ENCODE measurements around the gene DDN. TPM values are rescaled to one million over a fixed set of nuclear protein-coding genes. Genes with fewer than 3 reads are reported as not detected.

DDN gene
- total and polyA plus RNA-seq, 10 of the 15 experiments (the other 5 are each of a cell fraction or from before 2014, with no cell fraction given): 0.10 to 13.4 (median 3.7) TPM

GRCh38 chr12:48968467-48968866 lies 30.7 kb downstream of the DDN start:
- Histone ChIP-seq H3K36me3 (ENCODE audit: control insufficient read depth in 2 of 2, insufficient read depth in 2 of 2, low read length in 1 of 2) (no peaks in the 10 kb centered on the region), H3K9ac (ENCODE audit: control insufficient read depth, insufficient read depth, low read length) (no peak overlapping the region), H3K79me2 (ENCODE audit: control insufficient read depth, insufficient read depth, low read length) (no peaks in the 10 kb centered on the region), H3K27me3 (replicated peaks in 1 of 2; ENCODE audit: control insufficient read depth in 2 of 2, insufficient read depth in 2 of 2, low read length in 1 of 2) (peaks cover 15 to 24% of the 10 kb centered on the region in 2 experiments), H2AFZ (ENCODE audit: control insufficient read depth, low read depth, low read length) (no peak overlapping the region), H4K20me1 (ENCODE audit: control insufficient read depth, insufficient read depth) (no peaks in the 10 kb centered on the region), H3K4me2 (ENCODE audit: control insufficient read depth, insufficient read depth) (no peak overlapping the region; the same call in 1 of the 2 replicates), H3K9me3 (replicated peaks; ENCODE audit: control insufficient read depth, insufficient read depth, low read length) (no peaks in the 10 kb centered on the region), H3K4me3 (no peak overlapping the region), H3K27ac (ENCODE audit: control insufficient read depth, insufficient read depth) (no peak overlapping the region), H3K4me1 (ENCODE audit: control insufficient read depth, insufficient read depth, low read length) (peaks cover 47% of the 10 kb centered on the region)
- ChIA-PET SMC1A (ENCODE audit: uncharacterized antibody, unreplicated experiment) (interaction anchor here (0.6 to 3.8 kb wide), 13 partner anchors 8 to 190 kb away, joined by 3 to 18 read pairs (median 5); partner anchors contain the start of genes ARF3, FKBP11, RND1 and WNT1), POLR2A (interaction anchor here (0.9 to 7.4 kb wide), 6 partner anchors 9 to 43 kb away, joined by 3 to 86 read pairs (median 4); partner anchors contain the start of genes ARF3, FKBP11 and WNT1), RAD21 (ENCODE audit: unreplicated experiment) (interaction anchor here (0.7 to 4.3 kb wide), 10 partner anchors 9 to 116 kb away, joined by 3 to 35 read pairs (median 6); partner anchors contain the start of genes ARF3, DDX23, FKBP11 and WNT1), CTCF (interaction anchor here (0.5 to 7.1 kb wide), 21 partner anchors 8 to 247 kb away, joined by 3 to 65 read pairs (median 4); partner anchors contain the start of genes ARF3, FKBP11 and WNT1)
- DNase-seq (ENCODE audit: low read depth, low spot score) (no peak), FAIRE-seq (no peak), ATAC-seq (peak; percentile 35)
- no TSS peak for BruUV-seq (replicated peaks)
- in situ Hi-C loops (cut with MboI) (no loop called here), intact Hi-C loops (cut with micrococcal nuclease; ENCODE audit: unreplicated experiment) (no loop called here)
- WGBS (ENCODE audit: insufficient coverage, insufficient replicate concordance, low lambda C conversion rate, missing lambda C conversion rate): 3% methylated on average over 3 of the region's 3 CpGs
- TF ChIP-seq TCF3 (IDR thresholded peaks at IDR 0.05; ENCODE audit: borderline replicate concordance, insufficient read depth, low read depth, low read length) (no peak), EED (IDR thresholded peaks at IDR 0.05; ENCODE audit: low read depth) (peak; percentile 64), SREBF2 (IDR thresholded peaks at IDR 0.05; ENCODE audit: low read length) (no peak), EP300 (IDR thresholded peaks at IDR 0.05; ENCODE audit: borderline replicate concordance in 1 of 2, control insufficient read depth in 1 of 2, low read depth in 2 of 2, low read length in 2 of 2) (0 out of 4 replicates have a peak, but pooled peaks of 1 of the 2 experiments have one; percentile 8), MAX (IDR thresholded peaks at IDR 0.05; ENCODE audit: low read depth, low read length) (no peak), NFYB (IDR thresholded peaks at IDR 0.05; ENCODE audit: insufficient read depth, low read depth, low read length) (no peak), CBX3 (IDR thresholded peaks at IDR 0.05; ENCODE audit: borderline replicate concordance, low read depth) (no peak), ZNF207 (IDR thresholded peaks at IDR 0.05; ENCODE audit: borderline replicate concordance) (no peak), RELA (IDR thresholded peaks at IDR 0.05; ENCODE audit: borderline replicate concordance, partially characterized antibody) (peak; percentile 39), ZBED1 (IDR thresholded peaks at IDR 0.05; ENCODE audit: borderline replicate concordance) (no peak), HDAC6 (IDR thresholded peaks at IDR 0.05; ENCODE audit: unreplicated experiment) (no peak), MEF2A (IDR thresholded peaks at IDR 0.05; ENCODE audit: insufficient read depth, low read depth, low read length) (no peak), DPF2 (IDR thresholded peaks at IDR 0.05) (0 out of 2 replicates have a peak, but pooled peaks have one; percentile 21), RUNX3 (IDR thresholded peaks at IDR 0.05; ENCODE audit: low read length) (peak; percentile 91), MEF2B (IDR thresholded peaks at IDR 0.05; ENCODE audit: partially characterized antibody, poor library complexity, severe bottlenecking) (peak; percentile 44), JUND (IDR thresholded peaks at IDR 0.05; ENCODE audit: low read depth, low read length) (0 out of 2 replicates have a peak, but pooled peaks have one; percentile 52), NFIC (IDR thresholded peaks at IDR 0.05; ENCODE audit: low read depth, low read length) (peak; percentile 61; the same call in 1 of the 2 replicates), TCF12 (IDR thresholded peaks at IDR 0.05; ENCODE audit: low read depth, low read length) (0 out of 2 replicates have a peak, but pooled peaks have one; percentile 13), PRDM15 (CRISPR knock-in tag; IDR thresholded peaks at IDR 0.05) (no peak), ZNF384 (IDR thresholded peaks at IDR 0.05; ENCODE audit: borderline replicate concordance, low read depth, low read length) (peak; percentile 52; the same call in 1 of the 2 replicates), HDAC2 (IDR thresholded peaks at IDR 0.05) (no peak), IRF4 (IDR thresholded peaks at IDR 0.05; ENCODE audit: low read depth, low read length) (peak; percentile 76), BCL11A (IDR thresholded peaks at IDR 0.05; ENCODE audit: low read depth, low read length) (no peak)

All from GM12878 (cell line).